Tibial nerve (tissue), 4 donors: ENCODE measurements around the gene OCA2.

ENCODE experiments used
- EP300 ChIP-seq, 2 donors: sonication (generic); formaldehyde crosslinking; IDR thresholded peaks; one replicate each; pipeline ENCODE4 v1.6.1; 2017; ENCODE audit warnings: antibody characterized with exemption in 2 of 2, mild to moderate bottlenecking in 1 of 2
- TF ChIP-seq, protein P1 (sequence below), 5 experiments: fragments of 200-600 bp in 3 of 5; fragments of 450-650 bp in 2 of 5; sonication (generic) in 3 of 5; IDR thresholded peaks; one replicate each; pipeline ENCODE4 v1.5.1; 2016 to 2019; ENCODE audit warnings: antibody characterized with exemption in 5 of 5, mild to moderate bottlenecking in 3 of 5, moderate library complexity in 2 of 5

DNA sequence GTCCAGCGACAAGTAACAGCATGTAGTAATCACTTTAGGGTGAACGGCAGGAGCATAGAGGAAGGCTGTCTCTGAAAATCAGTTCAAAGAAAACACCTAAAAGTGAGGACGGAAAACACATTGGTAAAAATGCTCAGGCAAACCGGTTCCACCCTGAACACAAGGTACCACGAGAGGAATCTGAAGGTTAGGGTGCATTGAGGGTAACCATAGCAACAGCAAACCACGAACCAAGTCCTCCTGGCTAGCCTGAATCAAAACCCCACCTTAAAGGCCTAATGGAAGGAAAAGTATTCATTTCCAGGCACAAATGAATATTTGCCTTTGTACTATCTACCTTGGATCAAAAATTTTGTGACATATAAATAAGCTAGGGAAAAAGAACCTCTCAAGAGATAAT lies 315.0 kb downstream of the OCA2 start:
- TF ChIP-seq, protein P1, sequence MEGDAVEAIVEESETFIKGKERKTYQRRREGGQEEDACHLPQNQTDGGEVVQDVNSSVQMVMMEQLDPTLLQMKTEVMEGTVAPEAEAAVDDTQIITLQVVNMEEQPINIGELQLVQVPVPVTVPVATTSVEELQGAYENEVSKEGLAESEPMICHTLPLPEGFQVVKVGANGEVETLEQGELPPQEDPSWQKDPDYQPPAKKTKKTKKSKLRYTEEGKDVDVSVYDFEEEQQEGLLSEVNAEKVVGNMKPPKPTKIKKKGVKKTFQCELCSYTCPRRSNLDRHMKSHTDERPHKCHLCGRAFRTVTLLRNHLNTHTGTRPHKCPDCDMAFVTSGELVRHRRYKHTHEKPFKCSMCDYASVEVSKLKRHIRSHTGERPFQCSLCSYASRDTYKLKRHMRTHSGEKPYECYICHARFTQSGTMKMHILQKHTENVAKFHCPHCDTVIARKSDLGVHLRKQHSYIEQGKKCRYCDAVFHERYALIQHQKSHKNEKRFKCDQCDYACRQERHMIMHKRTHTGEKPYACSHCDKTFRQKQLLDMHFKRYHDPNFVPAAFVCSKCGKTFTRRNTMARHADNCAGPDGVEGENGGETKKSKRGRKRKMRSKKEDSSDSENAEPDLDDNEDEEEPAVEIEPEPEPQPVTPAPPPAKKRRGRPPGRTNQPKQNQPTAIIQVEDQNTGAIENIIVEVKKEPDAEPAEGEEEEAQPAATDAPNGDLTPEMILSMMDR (IDR thresholded peaks at IDR 0.05) = no peak
- TF ChIP-seq EP300 (IDR thresholded peaks at IDR 0.05) = no peak
